Tibial nerve (tissue), 3 donors: ENCODE results near the gene SCAMP4.

Source experiments
- POLR2A ChIP-seq, 2 donors: fragments of 450-650 bp; IDR thresholded peaks; one replicate each; pipeline ENCODE4 v1.6.1; 2017; ENCODE audit warnings: antibody characterized with exemption in 2 of 2, mild to moderate bottlenecking in 2 of 2, moderate library complexity in 2 of 2
- TF ChIP-seq, protein P1 (sequence below), 5 experiments: fragments of 200-600 bp in 3 of 5; fragments of 450-650 bp in 2 of 5; sonication (generic) in 3 of 5; IDR thresholded peaks; one replicate each; pipeline ENCODE4 v1.5.1; 2016 to 2019; ENCODE audit warnings: antibody characterized with exemption in 5 of 5, mild to moderate bottlenecking in 3 of 5, moderate library complexity in 2 of 5

GRCh38 chr19:1974381-1975161 is 69.4 kb downstream of the SCAMP4 start:
- TF ChIP-seq, protein P1, sequence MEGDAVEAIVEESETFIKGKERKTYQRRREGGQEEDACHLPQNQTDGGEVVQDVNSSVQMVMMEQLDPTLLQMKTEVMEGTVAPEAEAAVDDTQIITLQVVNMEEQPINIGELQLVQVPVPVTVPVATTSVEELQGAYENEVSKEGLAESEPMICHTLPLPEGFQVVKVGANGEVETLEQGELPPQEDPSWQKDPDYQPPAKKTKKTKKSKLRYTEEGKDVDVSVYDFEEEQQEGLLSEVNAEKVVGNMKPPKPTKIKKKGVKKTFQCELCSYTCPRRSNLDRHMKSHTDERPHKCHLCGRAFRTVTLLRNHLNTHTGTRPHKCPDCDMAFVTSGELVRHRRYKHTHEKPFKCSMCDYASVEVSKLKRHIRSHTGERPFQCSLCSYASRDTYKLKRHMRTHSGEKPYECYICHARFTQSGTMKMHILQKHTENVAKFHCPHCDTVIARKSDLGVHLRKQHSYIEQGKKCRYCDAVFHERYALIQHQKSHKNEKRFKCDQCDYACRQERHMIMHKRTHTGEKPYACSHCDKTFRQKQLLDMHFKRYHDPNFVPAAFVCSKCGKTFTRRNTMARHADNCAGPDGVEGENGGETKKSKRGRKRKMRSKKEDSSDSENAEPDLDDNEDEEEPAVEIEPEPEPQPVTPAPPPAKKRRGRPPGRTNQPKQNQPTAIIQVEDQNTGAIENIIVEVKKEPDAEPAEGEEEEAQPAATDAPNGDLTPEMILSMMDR (IDR thresholded peaks at IDR 0.05) = no peak
- no peak for TF ChIP-seq POLR2A (IDR thresholded peaks at IDR 0.05)
